Activated CD4-positive, alpha-beta T cell treated with anti-CD3 and anti-CD28 coated beads, Interleukin-2, amount 10 ng/mL, durations not matched to agents 24 days and 14 days (primary cell): ENCODE results near the gene C1orf159. TPM values are rescaled to one million over a fixed set of nuclear protein-coding genes. Genes with fewer than 3 reads are reported as not detected.
"Not testable (repeated sequence)": the region's sequence is repeated elsewhere in the genome, so short reads cannot be mapped to it uniquely, and the experiment has no call there.

Experiments
- DNase-seq: peaks from one replicate; pipeline ENCODE4 v3.0.0; 2022
- H3K27ac Mint-ChIP-seq: one replicate; pipeline ENCODE4 v1.8.0; 2022; ENCODE audit warnings: mild to moderate bottlenecking, mixed read lengths
- H3K27me3 Mint-ChIP-seq: one replicate; pipeline ENCODE4 v1.8.0; 2022; ENCODE audit warnings: mixed read lengths
- H3K36me3 Mint-ChIP-seq: one replicate; pipeline ENCODE4 v1.8.0; 2022; ENCODE audit warnings: low read depth, mild to moderate bottlenecking, mixed read lengths
- H3K4me1 Mint-ChIP-seq: one replicate; pipeline ENCODE4 v1.8.0; 2021; ENCODE audit warnings: mixed read lengths
- H3K4me3 Mint-ChIP-seq: one replicate; pipeline ENCODE4 v1.8.0; 2022; ENCODE audit warnings: mild to moderate bottlenecking, moderate library complexity, mixed read lengths
- H3K9me3 Mint-ChIP-seq: one replicate; pipeline ENCODE4 v1.8.0; 2021; ENCODE audit warnings: mixed read lengths
- intact Hi-C: fragments of 100-400 bp; cut with micrococcal nuclease; formaldehyde crosslinking; loops from one replicate; pipeline ENCODE4 v1.15.1; 2023
- total RNA-seq: library from RNA; stranded (reverse); gene quantifications from 2 replicates; pipeline ENCODE4 v1.2.3, GENCODE V29; 2022

Gene C1orf159
- total RNA-seq, 1 donor from 2014 or later, result 28.0 TPM

GRCh38 chr1:1144122-1144842, 28.4 kb upstream of the C1orf159 start:
- Mint-ChIP-seq H3K4me3 (peak overlapping the region; percentile 68), H3K9me3 (no peaks in the 10 kb centered on the region), H3K27ac (peak overlapping the region; percentile 95), H3K27me3 (no peaks in the 10 kb centered on the region), H3K36me3 (no peaks in the 10 kb centered on the region), H3K4me1 (peaks cover 24% of the 10 kb centered on the region)
- intact Hi-C loops, result no loop called here
- DNase-seq, result peak; percentile 92

- no peaks in the 10 kb centered on the region for H3K9me3 Mint-ChIP-seq
- no peaks in the 10 kb centered on the region for H3K36me3 Mint-ChIP-seq
- H3K27ac Mint-ChIP-seq, result peak overlapping the region; percentile 95
- DNase-seq, result no peak
- peaks cover 26% of the 10 kb centered on the region for H3K4me1 Mint-ChIP-seq
- intact Hi-C loops, result no loop called here
- no peaks in the 10 kb centered on the region for H3K27me3 Mint-ChIP-seq
- peak overlapping the region; percentile 68 for H3K4me3 Mint-ChIP-seq
These were observed 27.7 kb upstream of the C1orf159 start for GRCh38 chr1:1143636-1144035.

GRCh38 chr1:1142844-1143243, 27.0 kb upstream of the C1orf159 start:
- Mint-ChIP-seq H3K4me3 (no peak overlapping the region), H3K36me3 (no peaks in the 10 kb centered on the region), H3K9me3 (no peaks in the 10 kb centered on the region), H3K27ac (peak overlapping the region; percentile 95), H3K4me1 (peaks cover 31% of the 10 kb centered on the region), H3K27me3 (no peaks in the 10 kb centered on the region)
- intact Hi-C loops, result no loop called here
- DNase-seq, result no peak

- H3K27me3 Mint-ChIP-seq, H3K9me3 Mint-ChIP-seq, intact Hi-C loops, H3K36me3 Mint-ChIP-seq, DNase-seq: not testable (repeated sequence)
- Mint-ChIP-seq H3K4me3 (peak overlapping the region; percentile 21), H3K4me1 (peaks cover 33% of the 10 kb centered on the region), H3K27ac (peak overlapping the region; percentile 95)
These were observed 26.5 kb upstream of the C1orf159 start for GRCh38 chr1:1142352-1142751.

- DNase-seq, result no peak
- H3K27me3 Mint-ChIP-seq, result no peaks in the 10 kb centered on the region
- intact Hi-C loops, result no loop called here
- peaks cover 34% of the 10 kb centered on the region for H3K4me1 Mint-ChIP-seq
- H3K4me3 Mint-ChIP-seq, result peak overlapping the region; percentile 21
- H3K27ac Mint-ChIP-seq, result peak overlapping the region; percentile 95
- no peaks in the 10 kb centered on the region for H3K36me3 Mint-ChIP-seq
- H3K9me3 Mint-ChIP-seq, result no peaks in the 10 kb centered on the region
These were observed 26.0 kb upstream of the C1orf159 start for GRCh38 chr1:1141911-1142250.

GRCh38 chr1:1141244-1141910, 25.5 kb upstream of the C1orf159 start:
- intact Hi-C loops, result no loop called here
- H3K27me3 Mint-ChIP-seq, result no peaks in the 10 kb centered on the region

GRCh38 chr1:1140673-1141072, 24.8 kb upstream of the C1orf159 start:
- H3K27me3 Mint-ChIP-seq, result no peaks in the 10 kb centered on the region
- H3K4me3 Mint-ChIP-seq, result no peak overlapping the region
- H3K27ac Mint-ChIP-seq, result no peak overlapping the region
- no peak for DNase-seq
- peaks cover 38% of the 10 kb centered on the region for H3K4me1 Mint-ChIP-seq
- H3K9me3 Mint-ChIP-seq, result no peaks in the 10 kb centered on the region
- intact Hi-C loops, result no loop called here
- H3K36me3 Mint-ChIP-seq, result no peaks in the 10 kb centered on the region

More at GRCh38 chr1:1141244-1141910, 25.5 kb upstream of the C1orf159 start:
- no peak for DNase-seq
- H3K9me3 Mint-ChIP-seq, result no peaks in the 10 kb centered on the region
- H3K4me3 Mint-ChIP-seq, result no peak overlapping the region
- H3K36me3 Mint-ChIP-seq, result no peaks in the 10 kb centered on the region
- H3K4me1 Mint-ChIP-seq, result peaks cover 35% of the 10 kb centered on the region
- H3K27ac Mint-ChIP-seq, result peak overlapping the region; percentile 20

GRCh38 chr1:1137256-1138045, 21.6 kb upstream of the C1orf159 start:
- Mint-ChIP-seq H3K27me3 (no peaks in the 10 kb centered on the region), H3K9me3 (no peaks in the 10 kb centered on the region), H3K4me3 (peak overlapping the region; percentile 66), H3K27ac (peak overlapping the region; percentile 87), H3K4me1 (peaks cover 21% of the 10 kb centered on the region), H3K36me3 (no peaks in the 10 kb centered on the region)
- DNase-seq, result peak; percentile 94
- intact Hi-C loops, result loop anchor here (5.0 kb wide), 1 partner anchor 70 kb away; the partner anchor contains the start of gene TNFRSF18

GRCh38 chr1:1136547-1137230, 20.8 kb upstream of the C1orf159 start:
- intact Hi-C loops, result loop anchor here (5.0 kb wide), 1 partner anchor 71 kb away; the partner anchor contains the start of gene TNFRSF18
- Mint-ChIP-seq H3K27ac (peak overlapping the region; percentile 72), H3K36me3 (no peaks in the 10 kb centered on the region), H3K4me3 (peak overlapping the region; percentile 48), H3K9me3 (no peaks in the 10 kb centered on the region), H3K4me1 (peaks cover 17% of the 10 kb centered on the region), H3K27me3 (no peaks in the 10 kb centered on the region)
- peak; percentile 76 for DNase-seq

- intact Hi-C loops, result loop anchor here (5.0 kb wide), 1 partner anchor 72 kb away; the partner anchor contains the start of gene TNFRSF18
- Mint-ChIP-seq H3K27ac (peak overlapping the region; percentile 72), H3K9me3 (no peaks in the 10 kb centered on the region), H3K27me3 (peaks cover 2% of the 10 kb centered on the region), H3K4me1 (peaks cover 17% of the 10 kb centered on the region), H3K4me3 (no peak overlapping the region), H3K36me3 (no peaks in the 10 kb centered on the region)
- DNase-seq, result no peak
These were observed 19.6 kb upstream of the C1orf159 start for GRCh38 chr1:1135339-1136136.

- Mint-ChIP-seq H3K27ac (no peak overlapping the region), H3K4me1 (peaks cover 17% of the 10 kb centered on the region), H3K27me3 (peaks cover 2% of the 10 kb centered on the region), H3K36me3 (no peaks in the 10 kb centered on the region), H3K9me3 (no peaks in the 10 kb centered on the region), H3K4me3 (no peak overlapping the region)
- DNase-seq, result no peak
- intact Hi-C loops, result no loop called here
These were observed 18.5 kb upstream of the C1orf159 start for GRCh38 chr1:1134300-1134970.

- H3K27ac Mint-ChIP-seq, result peak overlapping the region; percentile 17
- no peak overlapping the region for H3K4me3 Mint-ChIP-seq
- H3K9me3 Mint-ChIP-seq, result no peaks in the 10 kb centered on the region
- H3K4me1 Mint-ChIP-seq, result peaks cover 12% of the 10 kb centered on the region
- no peaks in the 10 kb centered on the region for H3K36me3 Mint-ChIP-seq
- no peak for DNase-seq
- H3K27me3 Mint-ChIP-seq, result peaks cover 2% of the 10 kb centered on the region
- intact Hi-C loops, result no loop called here
These were observed 17.3 kb upstream of the C1orf159 start for GRCh38 chr1:1132956-1133750.
